ENCODE results near the gene PIK3CB.
"Not testable (repeated sequence)": the region's sequence is repeated elsewhere in the genome, so short reads cannot be mapped to it uniquely, and the experiment has no call there.

PIK3CB gene

GRCh38 chr3:138786788-138787271 lies 47.9 kb downstream of the PIK3CB start (continued):
- no peak for TF ChIP-seq ZNF398 (tag by site-specific recombination; IDR thresholded peaks at IDR 0.05)
- no peak for TF ChIP-seq AEBP2 (tag by site-specific recombination; IDR thresholded peaks at IDR 0.05; ENCODE audit: borderline replicate concordance)
- TF ChIP-seq ZNF473 (tag by site-specific recombination; IDR thresholded peaks at IDR 0.05) = no peak
- no peak for TF ChIP-seq ZFP3 (tag by site-specific recombination; IDR thresholded peaks at IDR 0.05; ENCODE audit: low read depth)

GRCh38 chr3:138785951-138786350 lies 48.8 kb downstream of the PIK3CB start:
- no peaks in the 10 kb centered on the region for H3K36me3 ChIP-seq (ENCODE audit: control insufficient read depth in 2 of 2, insufficient read depth in 1 of 2, low read length in 2 of 2)
- H3K27ac ChIP-seq (ENCODE audit: extremely low read depth, low read depth, low read length) = no peak overlapping the region
- TF ChIP-seq EGR2 (tag by site-specific recombination; IDR thresholded peaks at IDR 0.05; ENCODE audit: low read depth) (no peak), ZNF48 (tag by site-specific recombination; IDR thresholded peaks at IDR 0.05) (no peak), ZNF514 (tag by site-specific recombination; IDR thresholded peaks at IDR 0.05) (no peak), PRDM4 (tag by site-specific recombination; IDR thresholded peaks at IDR 0.05) (no peak), ZNF704 (tag by site-specific recombination; IDR thresholded peaks at IDR 0.05) (no peak), KLF9 (tag by site-specific recombination; IDR thresholded peaks at IDR 0.05; ENCODE audit: low read depth) (no peak), ZNF148 (tag by site-specific recombination; IDR thresholded peaks at IDR 0.05; ENCODE audit: borderline replicate concordance) (no peak), ZFP37 (tag by site-specific recombination; IDR thresholded peaks at IDR 0.05) (no peak), ZNF280C (tag by site-specific recombination; IDR thresholded peaks at IDR 0.05) (no peak), ZNF112 (tag by site-specific recombination; IDR thresholded peaks at IDR 0.05) (no peak), ZFP69B (tag by site-specific recombination; IDR thresholded peaks at IDR 0.05) (no peak), KLF1 (tag by site-specific recombination; IDR thresholded peaks at IDR 0.05) (no peak), ZNF560 (tag by site-specific recombination; IDR thresholded peaks at IDR 0.05; ENCODE audit: borderline replicate concordance) (no peak)
- no peaks in the 10 kb centered on the region for H3K9me3 ChIP-seq (ENCODE audit: control insufficient read depth, insufficient read depth, low read depth, low read length)
- CTCF ChIA-PET = no interaction called here
- H3K4me3 ChIP-seq (ENCODE audit: low read depth, low read length) = no peak overlapping the region
- no peaks in the 10 kb centered on the region for H3K4me1 ChIP-seq (ENCODE audit: control insufficient read depth, insufficient read depth, low read length)
- POLR2A ChIA-PET = no interaction called here

- H3K4me1 ChIP-seq (ENCODE audit: control insufficient read depth, insufficient read depth, low read length); H3K36me3 ChIP-seq (ENCODE audit: control insufficient read depth in 2 of 2, insufficient read depth in 1 of 2, low read length in 2 of 2); H3K9me3 ChIP-seq (ENCODE audit: control insufficient read depth, insufficient read depth, low read depth, low read length); H3K27ac ChIP-seq (ENCODE audit: extremely low read depth, low read depth, low read length); H3K4me3 ChIP-seq (ENCODE audit: low read depth, low read length); CTCF ChIA-PET; POLR2A ChIA-PET: not testable (repeated sequence)
These were observed 49.3 kb downstream of the PIK3CB start for GRCh38 chr3:138785362-138785857.

All from HEK293 (cell line).